Fibroblast of peridontal ligament (primary cell): ENCODE measurements around the gene MTA3.

ENCODE experiments used
- DNase-seq: peaks from one replicate; pipeline ENCODE4 v3.0.0-alpha.2; 2010; ENCODE audit errors: extremely low read depth

Gene MTA3

GRCh38 chr2:42786561-42787345 is 218.3 kb downstream of the MTA3 start:
- no peak for DNase-seq

- DNase-seq: no peak
These were observed 219.0 kb downstream of the MTA3 start for GRCh38 chr2:42787424-42787787.

GRCh38 chr2:42787788-42788477 is 219.5 kb downstream of the MTA3 start:
- DNase-seq: no peak

- DNase-seq: no peak
These were observed 220.0 kb downstream of the MTA3 start for GRCh38 chr2:42788478-42788793.

GRCh38 chr2:42788882-42789281 is 220.4 kb downstream of the MTA3 start:
- DNase-seq: no peak

- DNase-seq: no peak
These were observed 221.3 kb downstream of the MTA3 start for GRCh38 chr2:42789751-42790150.

GRCh38 chr2:42791606-42792005 is 223.2 kb downstream of the MTA3 start:
- DNase-seq: no peak

- no peak for DNase-seq
These were observed 223.7 kb downstream of the MTA3 start for GRCh38 chr2:42792087-42792582.

- DNase-seq: no peak
These were observed 224.3 kb downstream of the MTA3 start, which contains the start of gene HAAO for GRCh38 chr2:42792583-42793333. Gene HAAO, minus strand, starts transcription at chr2:42792583. Its CDS starts 47 bp downstream, at chr2:42792536.

GRCh38 chr2:42793334-42794270 is 225.2 kb downstream of the MTA3 start:
- DNase-seq: no peak

- no peak for DNase-seq
These were observed 226.0 kb downstream of the MTA3 start for GRCh38 chr2:42794271-42795046.

- DNase-seq: no peak
These were observed 226.8 kb downstream of the MTA3 start for GRCh38 chr2:42795275-42795674.

- peak; percentile 67 for DNase-seq
These were observed 227.4 kb downstream of the MTA3 start for GRCh38 chr2:42795841-42796301.

- no peak for DNase-seq
These were observed 228.2 kb downstream of the MTA3 start for GRCh38 chr2:42796427-42797248.

GRCh38 chr2:42797281-42797680 is 228.8 kb downstream of the MTA3 start:
- DNase-seq: no peak

- peak; percentile 87 for DNase-seq
These were observed 231.4 kb downstream of the MTA3 start for GRCh38 chr2:42799881-42800280.

- no peak for DNase-seq
These were observed 232.1 kb downstream of the MTA3 start for GRCh38 chr2:42800461-42800962.

GRCh38 chr2:42800981-42801380 is 232.5 kb downstream of the MTA3 start:
- DNase-seq: peak; percentile 80

- peak; percentile 65 for DNase-seq
These were observed 232.9 kb downstream of the MTA3 start for GRCh38 chr2:42801381-42801780.
